Effector CD8-positive, alpha-beta T cell (primary cell): ENCODE measurements around the gene ACTL6A.

Source experiments
- DNase-seq: peaks from one replicate; lab custom pipeline; 2025; lab: John Stamatoyannopoulos, UW

The ACTL6A gene

DNA sequence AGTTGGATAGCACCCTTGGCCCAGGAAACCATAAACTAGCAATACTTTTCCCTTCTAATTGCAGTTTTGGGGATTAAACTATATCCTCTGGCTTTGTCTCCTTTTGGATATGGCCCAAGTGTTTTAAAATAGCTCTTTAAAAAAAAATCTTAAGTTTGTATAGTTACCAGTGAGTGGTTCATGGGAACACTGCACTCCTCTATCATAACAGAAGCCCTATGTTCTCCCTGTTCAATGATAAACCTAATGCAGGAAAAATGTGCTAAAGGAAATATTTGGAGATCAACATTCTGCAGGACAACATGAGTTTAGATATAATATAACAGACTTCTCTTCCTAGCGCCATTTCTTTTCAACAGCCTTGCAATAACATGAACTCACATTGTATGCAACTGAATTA, 28.6 kb downstream of the ACTL6A start:
- no peak for DNase-seq

DNA sequence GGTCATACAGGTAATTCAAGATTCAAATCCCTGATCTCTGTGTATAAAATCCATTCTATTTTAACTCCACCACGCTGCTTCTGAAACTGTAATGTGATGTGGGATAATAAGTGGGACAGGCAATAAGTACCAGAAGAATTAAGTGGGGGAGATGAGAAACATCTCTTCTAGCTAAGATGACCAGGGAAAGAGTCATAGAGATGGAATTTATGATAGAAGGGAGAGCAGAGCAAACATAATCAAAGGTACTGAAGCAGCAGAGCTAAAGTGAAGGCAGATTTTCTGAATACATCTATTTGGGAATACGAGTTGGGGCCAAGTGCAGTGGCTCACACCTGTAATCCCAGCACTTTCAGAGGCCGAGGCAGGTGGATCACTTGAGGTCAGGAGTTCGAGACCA, 36.8 kb downstream of the ACTL6A start:
- no peak for DNase-seq

GRCh38 chr3:179603321-179603720, 40.6 kb downstream of the ACTL6A start:
- no peak for DNase-seq

DNA sequence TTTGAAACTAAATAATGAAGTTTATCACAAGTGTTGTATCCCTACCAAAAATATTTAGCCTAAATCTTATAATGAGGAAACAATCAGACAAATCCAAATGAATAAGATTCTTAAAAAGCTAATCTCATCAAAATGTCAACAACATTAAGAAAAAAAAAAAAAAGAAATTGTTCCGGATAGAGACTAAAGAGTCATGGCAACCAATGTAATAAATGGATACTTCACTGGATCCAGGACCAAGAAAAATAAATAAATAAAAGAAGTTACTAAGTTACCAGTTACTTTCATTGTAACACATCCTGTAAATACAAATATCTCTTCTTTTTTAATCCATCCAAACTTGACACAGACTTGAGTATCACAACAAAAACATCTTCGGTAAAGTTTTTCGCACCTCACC, 41.1 kb downstream of the ACTL6A start:
- no peak for DNase-seq

DNA sequence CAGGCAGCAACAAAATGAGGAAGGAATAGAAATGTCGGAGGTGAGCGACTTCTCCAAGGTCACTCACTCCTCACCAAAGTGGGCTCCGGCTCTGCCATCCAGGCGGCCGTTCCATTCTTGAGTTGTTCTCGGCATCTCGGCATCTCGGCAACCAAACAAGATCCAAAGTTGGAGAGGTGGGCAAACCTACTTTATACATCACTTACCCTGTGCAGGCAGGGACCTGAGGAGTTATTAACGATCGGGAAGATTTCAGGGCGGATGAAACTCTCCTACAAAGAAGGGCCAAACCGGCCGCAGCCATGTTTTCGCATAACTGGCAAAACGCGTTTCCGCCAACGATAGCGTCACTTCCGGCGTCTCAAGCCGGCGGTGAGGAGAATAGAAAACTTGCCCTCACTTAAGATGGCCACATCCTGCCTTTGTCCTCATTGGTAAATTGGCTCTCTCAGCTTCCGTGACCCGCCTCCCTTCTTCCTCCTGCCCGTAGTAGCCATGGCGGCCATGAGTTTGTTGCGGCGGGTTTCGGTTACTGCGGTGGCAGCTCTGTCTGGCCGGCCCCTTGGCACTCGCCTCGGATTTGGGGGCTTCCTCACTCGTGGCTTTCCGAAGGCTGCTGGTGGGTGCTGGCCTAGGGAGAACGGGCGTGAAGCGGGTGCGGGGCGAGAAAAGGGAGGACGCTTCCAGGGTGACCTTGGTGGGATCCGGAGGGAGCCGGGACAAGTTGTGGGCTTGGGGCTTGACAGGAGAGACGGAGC, 41.8 kb downstream of the ACTL6A start, which contains the start of the genes MRPL47 and NDUFB5:
Gene MRPL47, minus strand, starts transcription at position 318 of the 758 bp plus-strand sequence. Its CDS starts 14 bp downstream, at position 304.
Gene NDUFB5, plus strand, starts transcription at position 474 of the 758 bp plus-strand sequence. Its CDS starts 22 bp downstream, at position 496.
- peak; percentile 84 for DNase-seq

- DNase-seq: no peak
Observed at GRCh38 chr3:179606534-179607085, 43.9 kb downstream of the ACTL6A start.

- no peak for DNase-seq
Observed at GRCh38 chr3:179608931-179609720, 46.4 kb downstream of the ACTL6A start.

DNA sequence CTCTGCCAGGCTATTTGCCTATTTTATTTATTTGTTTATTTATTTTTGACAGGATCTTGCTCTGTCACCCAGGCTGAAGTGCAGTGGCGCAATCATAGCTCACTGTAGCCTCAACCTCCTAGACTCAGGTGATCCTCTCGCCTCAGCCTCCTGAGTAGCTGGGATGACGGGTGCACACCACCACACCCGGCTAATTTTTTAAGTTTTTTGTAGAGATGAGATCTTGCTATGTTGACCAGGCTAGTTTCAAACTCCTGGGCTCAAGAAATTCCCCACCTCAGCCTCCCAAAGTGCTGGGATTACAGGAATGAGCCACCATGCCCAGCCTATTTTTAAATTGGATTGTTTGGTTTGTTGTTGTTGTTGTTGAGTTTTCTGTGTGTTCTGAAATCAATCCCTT, 47.3 kb downstream of the ACTL6A start:
- DNase-seq: no peak

DNA sequence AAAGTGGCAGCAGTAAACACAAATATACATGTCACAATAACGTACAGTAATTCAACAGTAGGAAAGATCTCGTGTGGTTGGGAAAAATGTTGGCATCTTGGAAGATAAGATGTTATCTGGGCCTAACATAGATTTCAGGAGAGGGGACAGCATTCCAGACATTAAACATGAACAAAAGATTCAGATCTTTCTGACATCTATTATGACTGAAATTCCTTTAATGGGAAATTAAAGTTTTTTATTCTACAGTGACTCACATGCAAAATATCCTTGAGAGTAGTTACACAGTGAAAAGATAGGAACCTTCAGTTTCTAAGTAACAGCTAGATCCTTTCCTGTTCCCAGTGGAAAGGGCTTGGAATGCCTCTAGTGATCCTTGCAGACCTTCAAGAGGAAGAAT, 51.1 kb downstream of the ACTL6A start:
- no peak for DNase-seq

DNA sequence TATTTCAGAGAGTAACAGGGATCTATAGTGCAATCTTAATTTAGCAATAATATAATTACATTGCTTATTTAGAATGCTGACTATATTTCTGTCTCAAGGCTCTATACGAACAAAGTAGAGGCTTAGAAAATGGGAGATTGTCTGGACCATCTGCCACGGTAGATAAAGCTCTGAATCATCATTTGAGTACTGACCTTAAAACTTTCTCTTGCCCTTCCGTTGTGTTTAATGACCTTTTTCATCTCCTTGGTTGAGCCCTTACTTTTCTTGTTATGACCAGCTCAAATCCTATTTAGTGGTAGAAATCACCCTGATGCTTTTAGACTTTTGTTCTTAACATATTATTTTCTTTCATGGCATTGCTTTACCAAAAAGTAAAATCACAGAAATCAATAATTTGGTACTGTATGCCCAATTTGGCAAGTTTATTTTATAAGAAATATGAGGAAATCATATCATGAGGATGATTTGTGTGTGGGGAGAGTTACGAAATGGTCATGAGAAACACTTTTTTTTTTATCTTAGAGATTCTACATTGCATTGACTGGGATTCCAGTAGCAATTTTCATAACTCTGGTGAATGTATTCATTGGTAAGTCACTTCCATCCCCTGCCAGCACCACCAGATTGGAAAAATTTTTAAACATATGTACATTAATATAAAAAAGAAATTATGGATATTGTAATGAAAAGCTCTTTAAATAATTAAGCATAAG, 52.9 kb downstream of the ACTL6A start:
- DNase-seq: no peak

DNA sequence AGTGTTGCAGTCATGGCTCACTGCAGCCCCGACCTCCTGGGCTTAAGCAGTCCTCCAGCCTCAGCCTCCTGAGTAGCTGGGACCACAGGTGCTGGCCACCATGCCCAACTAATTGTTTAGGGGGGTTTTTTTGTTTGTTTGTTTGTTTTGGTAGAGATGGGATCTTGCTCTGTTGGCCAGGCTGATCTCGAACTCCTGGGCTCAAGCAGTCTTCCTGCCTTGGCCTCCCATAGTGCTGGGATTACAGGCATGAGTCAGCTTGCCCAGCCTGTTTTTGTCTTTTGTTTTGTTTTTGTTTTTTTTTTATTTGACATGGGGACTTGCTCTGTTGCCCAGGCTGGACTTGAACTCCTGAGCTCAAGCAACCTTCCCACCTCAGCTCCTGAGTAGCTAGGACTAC, 59.3 kb downstream of the ACTL6A start:
- no peak for DNase-seq

DNA sequence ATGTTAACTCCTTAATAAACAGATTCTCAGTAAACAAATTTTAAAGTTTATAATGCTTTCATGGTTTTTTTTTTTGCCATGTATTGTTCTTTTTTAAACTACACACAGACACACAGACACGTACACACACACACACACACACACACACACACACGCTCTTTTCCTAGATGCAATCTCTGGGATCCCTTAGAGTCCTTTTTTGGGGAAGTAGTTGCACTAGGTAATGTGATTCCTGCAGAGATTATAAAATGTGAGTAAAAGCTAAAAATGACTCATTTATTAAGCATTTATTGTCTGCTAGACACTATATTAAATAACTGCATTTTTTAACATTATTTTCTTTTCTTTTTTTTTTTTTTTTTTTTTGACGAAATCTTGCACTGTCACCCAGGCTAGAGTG, 61.7 kb downstream of the ACTL6A start:
- no peak for DNase-seq

DNA sequence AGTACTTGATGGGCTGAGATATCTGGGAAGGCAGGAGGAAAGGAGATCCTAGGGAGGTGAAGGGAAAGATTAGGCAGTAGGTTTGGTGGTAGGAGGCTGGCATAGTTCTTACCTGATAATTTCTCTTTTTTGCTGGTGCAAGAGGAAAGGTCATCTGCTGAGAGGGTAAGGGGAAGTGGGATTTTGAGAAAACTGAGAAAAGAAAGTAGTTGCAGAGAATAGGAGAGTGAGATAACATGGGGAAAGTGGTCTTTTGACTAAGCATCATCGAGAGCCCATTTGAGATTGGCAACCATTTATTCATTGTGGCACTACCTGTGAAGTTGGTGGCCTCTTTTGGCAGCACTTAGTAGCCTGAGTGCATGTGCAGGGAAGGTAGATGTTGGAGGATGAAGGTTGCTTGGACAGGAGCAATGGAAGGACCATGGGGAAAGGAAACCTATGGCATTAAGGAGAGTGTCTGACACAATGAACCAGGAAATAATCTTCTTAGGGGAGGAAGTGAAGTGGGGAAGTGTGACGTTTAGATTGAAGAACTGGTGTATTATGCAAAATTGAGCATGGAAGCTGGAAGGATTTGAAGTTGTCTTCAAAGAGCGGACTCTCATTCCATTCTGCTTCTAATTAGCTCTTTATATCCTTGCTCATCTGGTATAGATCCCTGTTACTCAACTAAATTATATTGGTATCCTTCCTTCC, 68.2 kb downstream of the ACTL6A start:
- DNase-seq: no peak
